RPMI8226 (cell line): Measurements from ENCODE around the gene DSPP.

Source experiments
- DNase-seq: peaks from one replicate; pipeline ENCODE4 v3.0.0-alpha.2; 2015

The DSPP gene

DNA sequence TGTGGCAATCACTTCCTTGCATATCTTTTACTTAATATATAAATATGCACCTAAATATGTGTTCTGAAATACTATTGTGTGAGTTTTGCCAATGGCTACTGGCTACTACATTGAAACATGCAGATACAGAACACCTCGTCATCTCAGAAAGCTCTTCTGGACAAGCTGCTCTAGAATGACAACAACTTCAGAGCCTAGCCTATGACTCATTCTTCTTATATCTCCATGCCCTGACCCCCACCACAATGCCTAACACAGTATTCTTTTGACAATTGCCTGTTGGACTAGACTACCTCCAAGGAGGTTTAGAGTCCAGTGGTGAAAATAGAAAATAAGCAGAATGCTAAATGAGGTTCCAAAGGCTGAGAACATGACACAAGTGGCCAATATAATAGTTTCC, 24.1 kb downstream of the DSPP start:
- no peak for DNase-seq

GRCh38 chr4:87633243-87633642, 24.9 kb downstream of the DSPP start:
- DNase-seq = peak; percentile 13

DNA sequence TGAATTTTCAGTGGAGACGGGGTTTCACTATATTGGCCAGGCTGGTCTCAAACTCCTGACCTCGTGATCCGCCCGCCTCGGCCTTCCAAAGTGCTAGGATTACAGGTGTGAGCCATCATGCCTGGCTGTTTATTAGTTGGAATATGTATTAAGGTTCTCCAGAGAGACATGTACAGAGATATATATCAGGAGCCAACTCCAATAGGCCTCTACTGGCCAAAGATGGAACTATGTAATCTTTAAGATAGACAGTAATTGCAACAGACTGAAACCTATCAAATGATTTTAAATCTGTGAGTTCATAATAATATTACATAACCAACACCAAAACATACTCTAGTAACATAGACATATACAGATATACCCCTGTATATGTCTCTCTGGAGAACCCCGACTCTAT, 36.0 kb downstream of the DSPP start:
- DNase-seq = no peak

GRCh38 chr4:87649980-87650379, 41.7 kb downstream of the DSPP start, which contains the start of gene DMP1:
TSS of gene DMP1 (plus strand) at chr4:87650280. CDS start at chr4:87656493, 6,213 bp downstream.
- DNase-seq = no peak

DNA sequence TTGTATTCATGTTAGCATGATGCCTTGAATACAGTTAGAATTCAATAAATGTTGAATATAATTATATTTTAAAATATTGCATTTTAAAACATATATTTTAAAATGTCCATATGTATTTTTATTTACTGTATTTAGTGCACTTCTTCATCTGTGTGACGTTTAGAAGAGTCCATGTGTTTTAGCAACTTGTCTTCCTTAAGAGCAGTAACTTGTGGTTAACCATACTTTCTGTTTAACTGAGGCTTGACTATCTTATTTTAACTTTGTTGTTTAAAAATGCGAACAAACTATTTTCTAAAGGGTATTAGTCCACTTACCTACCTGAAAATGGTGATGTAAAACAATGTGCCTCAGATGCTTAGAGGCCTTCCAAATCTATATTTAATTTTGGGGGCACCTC, 42.6 kb downstream of the DSPP start:
- no peak for DNase-seq

- DNase-seq = no peak
Observed at GRCh38 chr4:87651941-87652340, 43.6 kb downstream of the DSPP start.

GRCh38 chr4:87654487-87655044, 46.2 kb downstream of the DSPP start:
- no peak for DNase-seq

DNA sequence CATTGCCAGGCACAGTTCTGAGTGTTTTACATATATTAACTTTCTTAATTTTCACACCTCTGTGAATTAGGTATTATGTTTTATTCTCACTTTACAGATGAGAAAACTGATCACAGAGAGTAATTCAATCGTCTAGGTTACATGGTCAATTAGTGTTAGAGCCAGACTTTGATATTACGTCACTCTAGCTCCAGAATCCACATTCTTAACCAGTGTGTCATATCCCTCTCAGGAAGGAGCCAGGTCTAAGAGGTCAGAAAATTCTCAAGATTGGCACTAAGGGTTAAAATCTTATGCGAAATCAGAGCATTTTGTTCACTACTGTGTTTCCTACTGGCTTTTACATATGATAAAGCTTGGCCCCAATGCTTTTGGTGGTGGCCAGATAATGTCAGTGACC, 49.2 kb downstream of the DSPP start:
- no peak for DNase-seq

- DNase-seq = no peak
Observed at GRCh38 chr4:87659247-87659931, 51.1 kb downstream of the DSPP start.

- DNase-seq = no peak
Observed at GRCh38 chr4:87662871-87663270, 54.5 kb downstream of the DSPP start.
